Right cardiac atrium (tissue), 5 donors: ENCODE data around the gene SCG5. TPM values are rescaled to one million over a fixed set of nuclear protein-coding genes. Genes with fewer than 3 reads are reported as not detected.
A peak's percentile ranks its signal among the peaks of the same experiment; 100 is the strongest.
"Not testable (repeated sequence)": the region's sequence is repeated elsewhere in the genome, so short reads cannot be mapped to it uniquely, and the experiment has no call there.

Source experiments
- ATAC-seq, 2 donors: fragments of 200-7000 bp; cut with Tn5 transposase; one replicate each; pipeline versions ENCODE4 v1.8.0 to v1.9.1; 2020; ENCODE audit warnings: moderate library complexity in 2 of 2, mild to moderate bottlenecking in 1 of 2
- DNase-seq, 3 donors: peaks; one replicate each; pipeline ENCODE4 v3.0.0-alpha.2; 2020
- H3K27ac ChIP-seq: one replicate; pipeline ENCODE4 v1.5.1; 2013; ENCODE audit warnings: mild to moderate bottlenecking, low read length, control low read depth, moderate library complexity
- H3K27me3 ChIP-seq: one replicate; pipeline ENCODE4 v1.6.1; 2013; ENCODE audit not compliant: control insufficient read depth, insufficient read depth
- H3K4me1 ChIP-seq: one replicate; pipeline ENCODE4 v1.6.1; 2013; ENCODE audit warnings: low read length; ENCODE audit not compliant: control insufficient read depth, insufficient read depth
- H3K4me3 ChIP-seq: one replicate; pipeline ENCODE4 v1.5.1; 2013; ENCODE audit warnings: low read length, control low read depth
- H3K9me3 ChIP-seq: one replicate; pipeline ENCODE4 v1.6.1; 2013; ENCODE audit warnings: low read length; ENCODE audit not compliant: control insufficient read depth
- WGBS: extraction: QIAGEN DNeasy Blood & Tissue Kit; methylation state at CpG from one replicate; pipeline ENCODE4 v1.1.7; 2013; 5-methylcytosine and 5-hydroxymethylcytosine counted together
- intact Hi-C, 4 donors: fragments of 100-400 bp; cut with DNase I; formaldehyde crosslinking; loops; one replicate each; pipeline versions ENCODE4 v1.11.0 to v1.14.0; 2022 to 2023
- long read RNA-seq, 4 donors: library from polyadenylated mRNA; unstranded; transcript quantifications; one replicate each; pipeline ENCODE4 v2.0.0, GENCODE V29; 2020 to 2021
- polyA plus RNA-seq: library from polyadenylated mRNA; stranded (reverse); fragments of 200-250 nt; gene quantifications from one replicate; pipeline ENCODE4 v1.2.3, GENCODE V29; 2013
- total RNA-seq, 4 donors: library from RNA; stranded (reverse); fragmentation: NEBNext Ultra II Directional; extraction: Animal tissue kit (Norgen Biotek cat#: 25700); gene quantifications; one replicate each; pipeline ENCODE4 v1.2.1, GENCODE V29; 2021
- donor health status: healthy with polysubstance abuse.
- donor health status: DM: no; HTN: yes; CAD: no.
- donor health status: DM: no; HTN: no; CAD: no.
- donor health status: DM: no; HTN: yes; CAD: no; lungs with severe emphysema.
- donor health status: DM: yes; HTN: yes; CAD: no.

SCG5 gene, protein sequence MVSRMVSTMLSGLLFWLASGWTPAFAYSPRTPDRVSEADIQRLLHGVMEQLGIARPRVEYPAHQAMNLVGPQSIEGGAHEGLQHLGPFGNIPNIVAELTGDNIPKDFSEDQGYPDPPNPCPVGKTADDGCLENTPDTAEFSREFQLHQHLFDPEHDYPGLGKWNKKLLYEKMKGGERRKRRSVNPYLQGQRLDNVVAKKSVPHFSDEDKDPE
- total RNA-seq, result under 1 TPM in 3 of 4 donors, not detected in 1; 0.37 to 0.68 (median 0.47) TPM
- 0.48 TPM for polyA plus RNA-seq
- long read RNA-seq, donor 1, result 0 reads
- long read RNA-seq, donor 2, result 0 reads
- long read RNA-seq, donor 3, result 0 reads
- long read RNA-seq, donor 4, result 0 reads

DNA sequence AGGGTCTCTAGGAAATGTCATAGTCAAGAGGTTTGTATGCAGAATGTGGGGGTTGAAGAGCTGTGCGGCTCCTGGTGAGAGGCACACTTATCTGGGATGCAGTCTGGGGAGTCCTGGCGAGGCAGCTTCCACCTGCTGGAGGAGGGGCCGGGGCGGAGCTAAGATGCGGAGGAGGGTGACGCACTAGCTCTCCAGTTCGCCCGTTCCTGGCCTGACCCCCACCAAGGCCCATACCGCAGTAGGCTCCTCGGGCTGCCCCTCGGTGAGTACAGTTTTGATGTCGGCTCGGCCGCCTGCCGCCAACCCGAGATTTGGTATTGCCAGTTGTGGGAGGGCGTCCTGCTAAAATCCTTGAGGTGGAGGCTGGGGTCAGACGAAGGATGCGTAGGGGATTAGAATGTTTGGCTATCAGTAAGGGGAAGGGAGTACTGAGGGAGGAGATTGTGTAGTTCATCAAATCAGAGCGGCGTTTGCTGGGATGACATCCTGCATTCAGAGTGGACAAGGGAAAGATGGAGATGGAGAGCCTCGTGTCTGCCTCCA lies at the start of gene SCG5:
SCG5 (plus strand) TSS at position 194 of the 543 bp plus-strand sequence. CDS start 1,883 bp downstream, outside the sequence.
- ATAC-seq (peak; percentile 43 to 59), DNase-seq (peak in 2 of 3 donors; percentile 40 to 59)
- intact Hi-C loops, result no loop called here
- WGBS, result 7% methylated on average over 22 of the region's 22 CpGs
- no peak within 1 kb of the TSS for H3K27ac ChIP-seq
- no peaks in the 10 kb centered on the region for H3K4me1 ChIP-seq
- no peak within 1 kb of the TSS for H3K4me3 ChIP-seq
- H3K9me3 ChIP-seq, result no peaks in the 10 kb centered on the region
- H3K27me3 ChIP-seq, result no peaks in the 10 kb centered on the region

DNA sequence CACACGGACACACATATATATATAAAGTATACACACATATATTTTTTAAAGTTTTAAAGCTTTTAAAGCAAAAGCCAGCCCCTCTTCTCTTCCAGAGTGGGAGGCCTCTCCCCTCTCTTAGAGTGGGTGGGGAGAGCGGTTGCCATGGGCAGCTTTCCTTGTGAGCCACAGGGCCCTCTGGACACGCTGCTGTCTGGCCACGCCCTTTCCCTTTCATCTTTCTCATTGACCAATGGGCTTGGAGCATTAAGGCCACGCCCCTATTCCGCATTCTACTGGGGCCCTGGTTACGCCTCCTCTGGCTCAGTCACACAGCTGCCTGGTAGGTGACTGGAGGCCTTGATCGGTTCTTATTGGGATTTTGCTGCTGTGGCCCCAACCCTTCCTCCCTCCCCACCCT lies 48.4 kb upstream of the SCG5 start, which contains the start of gene GOLGA8N:
GOLGA8N (plus strand) TSS at position 306 of the 400 bp plus-strand sequence.
- DNase-seq, result peak in 1 of 3 donors; percentile 20

DNA sequence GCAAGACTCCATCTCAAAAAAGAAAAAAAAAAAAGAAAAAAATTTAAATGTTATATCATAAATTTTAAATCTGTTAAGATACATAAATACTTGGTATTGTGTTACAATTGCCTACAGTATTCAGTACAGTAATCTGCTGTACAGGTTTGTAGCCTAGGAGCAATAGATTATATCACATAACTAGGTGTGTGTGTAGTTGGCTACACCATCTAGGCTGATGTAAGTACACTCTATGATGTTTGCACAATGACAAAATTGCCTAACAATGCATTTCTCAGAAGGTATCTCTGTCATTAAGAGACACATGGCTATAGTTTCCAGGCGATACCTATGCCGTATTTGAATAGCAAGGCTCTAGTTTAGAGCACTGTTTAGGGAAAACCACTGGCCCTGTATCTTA lies 32.0 kb upstream of the SCG5 start:
- WGBS, result 96% methylated on average over 2 of the region's 2 CpGs
- ATAC-seq, DNase-seq, H3K27me3 ChIP-seq, H3K9me3 ChIP-seq, H3K4me3 ChIP-seq, H3K27ac ChIP-seq, intact Hi-C loops, H3K4me1 ChIP-seq: not testable (repeated sequence)

More for the DNA sequence above, 48.4 kb upstream of the SCG5 start, which contains the start of gene GOLGA8N:
- H3K27me3 ChIP-seq, intact Hi-C loops, H3K9me3 ChIP-seq, H3K4me3 ChIP-seq, ATAC-seq, H3K27ac ChIP-seq, H3K4me1 ChIP-seq: not testable (repeated sequence)
- 88% methylated on average over 6 of the region's 8 CpGs for WGBS

DNA sequence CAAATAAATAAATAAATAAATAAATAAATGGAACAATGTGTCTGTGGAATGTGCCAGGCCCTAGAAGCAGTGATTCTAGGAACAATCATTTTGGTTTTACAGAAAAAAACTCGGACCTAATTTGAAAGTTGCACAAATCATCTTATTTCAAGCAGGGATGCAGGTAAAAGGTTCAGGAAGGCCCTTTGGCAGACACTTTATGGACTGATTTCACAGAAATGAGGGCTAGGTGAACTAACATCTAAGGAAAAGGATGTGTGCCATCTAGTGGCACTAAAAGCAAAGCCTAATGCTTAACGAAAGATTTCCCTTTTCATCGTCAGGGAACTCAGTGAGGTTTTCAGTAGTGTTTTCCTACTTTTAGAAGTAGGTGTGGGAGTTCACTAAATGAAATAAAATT lies 30.8 kb upstream of the SCG5 start:
- DNase-seq, result peak in 1 of 3 donors; percentile 7
- H3K4me1 ChIP-seq, H3K9me3 ChIP-seq, H3K27ac ChIP-seq, intact Hi-C loops, ATAC-seq, H3K27me3 ChIP-seq, H3K4me3 ChIP-seq: not testable (repeated sequence)
- WGBS, result 9% methylated on average over 2 of the region's 3 CpGs

DNA sequence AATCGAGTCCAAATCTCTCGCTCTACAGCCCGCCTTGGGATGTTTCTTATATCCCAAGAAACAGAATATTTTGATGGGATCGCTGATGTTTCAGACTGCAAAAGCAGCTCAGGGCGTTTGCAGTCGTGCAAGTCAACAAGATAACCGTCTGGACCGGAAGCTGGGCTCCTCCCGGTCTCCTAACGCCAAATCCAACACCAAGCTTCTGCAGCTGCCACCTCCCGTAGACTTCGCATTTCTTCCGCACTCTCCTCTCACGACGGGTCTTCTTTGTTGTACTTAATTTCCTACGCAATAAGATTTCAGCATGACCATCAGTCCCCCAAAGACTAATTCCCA lies 26.8 kb upstream of the SCG5 start:
- DNase-seq, result peak; percentile 62 to 82 (median 79)

DNA sequence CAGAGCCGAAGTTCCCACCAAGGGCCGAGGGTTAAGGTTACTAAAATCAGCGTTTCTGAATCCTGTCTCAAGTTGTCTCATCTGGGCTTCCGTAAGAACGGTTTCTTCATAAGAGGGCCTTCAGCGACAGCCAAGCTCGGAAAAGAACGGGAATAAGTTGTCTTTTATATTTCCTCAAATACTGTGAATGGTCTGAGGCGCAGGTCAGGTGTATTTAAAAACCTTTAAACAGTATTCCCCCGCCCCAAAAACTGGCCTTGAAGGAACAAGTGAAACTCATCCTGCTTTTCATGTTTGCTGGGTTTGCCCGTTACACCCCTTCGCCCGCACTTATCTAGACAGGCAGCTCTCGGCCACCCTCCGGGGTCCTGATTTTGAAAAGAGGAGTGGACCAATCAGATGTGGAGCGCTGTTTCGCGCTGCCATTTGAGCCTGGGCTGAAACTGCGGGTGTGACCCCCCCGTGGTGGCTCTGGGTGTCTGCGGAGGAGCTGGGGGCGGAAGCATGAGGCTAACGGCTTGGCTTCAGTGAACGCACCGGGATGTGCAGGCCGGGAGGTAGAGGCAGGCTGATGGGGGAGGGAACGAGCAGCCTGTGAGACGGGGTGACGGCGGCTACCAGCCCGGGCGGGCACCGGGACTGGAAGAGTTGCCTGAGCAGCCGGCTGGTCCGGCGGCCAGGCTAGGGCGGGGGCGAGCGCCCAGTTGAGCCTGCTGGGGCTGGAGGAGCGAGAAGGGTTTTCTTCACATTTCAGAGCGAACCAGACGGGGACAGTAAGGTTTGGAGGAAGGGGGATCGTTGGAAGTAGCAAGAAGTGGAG lies 26.2 kb upstream of the SCG5 start, which contains the start of gene ARHGAP11A:
ARHGAP11A (plus strand) TSS at position 454 of the 820 bp plus-strand sequence. CDS start 708 bp downstream, outside the sequence.
- Histone ChIP-seq H3K4me3 (peak within 1 kb of the TSS; percentile 82), H3K27ac (peak within 1 kb of the TSS; percentile 97)
- H3K4me1 ChIP-seq, H3K9me3 ChIP-seq, intact Hi-C loops, H3K27me3 ChIP-seq: not testable (repeated sequence)
- WGBS, result under 1% methylated on average over 33 of the region's 43 CpGs
- peak; percentile 94 to 96 for ATAC-seq
- DNase-seq, result peak; percentile 75 to 92 (median 91)

More for the DNA sequence above, 26.8 kb upstream of the SCG5 start:
- ATAC-seq, result peak; percentile 86 to 90
- peak overlapping the region; percentile 82 for H3K4me3 ChIP-seq
- intact Hi-C loops, H3K4me1 ChIP-seq, H3K27me3 ChIP-seq, H3K9me3 ChIP-seq: not testable (repeated sequence)
- H3K27ac ChIP-seq, result peak overlapping the region; percentile 97
- WGBS, result under 1% methylated on average over 11 of the region's 16 CpGs

DNA sequence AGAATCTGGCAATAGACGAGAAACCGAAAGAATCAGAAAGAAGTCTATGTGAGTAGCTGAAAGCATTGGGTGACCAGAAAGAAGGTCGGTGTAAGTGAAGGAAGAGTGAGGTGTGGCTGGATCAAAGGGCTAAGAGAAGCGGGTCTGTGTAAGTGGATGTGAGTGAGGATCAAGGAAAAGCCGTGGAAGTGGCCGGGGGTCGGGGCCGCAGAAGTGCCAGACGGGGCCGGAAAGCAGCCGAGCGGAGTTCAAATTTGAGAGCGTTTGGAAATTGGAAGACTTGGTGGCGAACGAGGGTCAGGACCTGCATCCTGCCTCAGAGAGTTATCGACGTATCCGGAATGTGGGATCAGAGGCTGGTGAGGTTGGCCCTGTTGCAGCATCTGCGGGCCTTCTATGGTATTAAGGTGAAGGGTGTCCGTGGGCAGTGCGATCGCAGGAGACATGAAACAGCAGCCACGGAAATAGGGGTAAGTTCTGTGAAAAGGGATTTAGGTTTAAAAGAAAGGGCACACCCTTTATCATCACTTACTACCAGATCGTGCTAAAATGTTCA lies 25.6 kb upstream of the SCG5 start:
- H3K4me1 ChIP-seq, H3K27me3 ChIP-seq, H3K9me3 ChIP-seq, H3K27ac ChIP-seq, ATAC-seq, intact Hi-C loops: not testable (repeated sequence)
- peak overlapping the region; percentile 52 for H3K4me3 ChIP-seq
- peak in 1 of 3 donors; percentile 5 for DNase-seq
- WGBS, result under 1% methylated on average over 17 of the region's 24 CpGs

DNA sequence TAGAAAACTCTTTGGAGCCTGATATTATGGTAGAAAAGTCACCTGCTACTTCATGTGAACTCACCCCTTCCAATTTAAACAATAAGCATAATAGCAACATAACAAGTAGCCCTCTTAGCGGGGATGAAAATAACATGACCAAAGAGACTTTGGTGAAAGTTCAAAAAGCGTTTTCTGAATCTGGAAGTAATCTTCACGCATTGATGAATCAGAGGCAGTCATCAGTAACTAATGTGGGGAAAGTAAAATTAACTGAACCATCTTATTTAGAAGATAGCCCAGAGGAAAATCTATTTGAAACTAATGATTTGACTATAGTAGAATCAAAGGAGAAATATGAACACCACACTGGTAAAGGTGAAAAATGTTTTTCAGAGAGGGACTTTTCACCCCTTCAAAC lies 5.1 kb upstream of the SCG5 start:
- ATAC-seq (no peak), DNase-seq (no peak)
- H3K27ac ChIP-seq, result no peak overlapping the region
- H3K9me3 ChIP-seq, result no peaks in the 10 kb centered on the region
- intact Hi-C loops, result no loop called here
- H3K27me3 ChIP-seq, result no peaks in the 10 kb centered on the region
- H3K4me1 ChIP-seq, result no peaks in the 10 kb centered on the region
- WGBS, result 96% methylated on average over 3 of the region's 3 CpGs
- H3K4me3 ChIP-seq, result no peak overlapping the region

DNA sequence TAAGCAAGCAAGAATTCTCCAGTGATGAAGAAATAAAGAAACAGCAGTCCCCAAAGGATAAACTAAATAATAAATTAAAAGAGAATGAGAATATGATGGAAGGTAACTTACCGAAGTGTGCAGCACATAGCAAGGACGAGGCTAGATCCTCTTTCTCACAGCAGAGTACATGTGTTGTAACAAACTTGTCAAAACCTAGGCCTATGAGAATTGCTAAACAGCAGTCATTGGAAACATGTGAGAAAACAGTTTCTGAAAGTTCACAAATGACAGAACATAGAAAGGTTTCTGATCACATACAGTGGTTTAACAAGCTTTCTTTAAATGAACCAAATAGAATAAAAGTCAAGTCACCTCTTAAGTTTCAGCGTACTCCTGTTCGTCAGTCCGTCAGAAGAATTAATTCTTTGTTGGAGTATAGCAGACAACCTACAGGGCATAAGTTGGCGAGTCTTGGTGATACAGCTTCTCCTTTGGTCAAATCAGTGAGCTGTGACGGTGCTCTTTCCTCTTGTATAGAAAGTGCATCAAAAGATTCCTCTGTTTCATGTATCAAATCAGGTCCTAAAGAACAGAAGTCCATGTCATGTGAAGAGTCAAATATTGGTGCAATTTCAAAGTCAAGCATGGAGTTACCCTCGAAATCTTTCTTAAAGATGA lies 4.5 kb upstream of the SCG5 start:
- H3K27me3 ChIP-seq, result no peaks in the 10 kb centered on the region
- no peak for ATAC-seq
- no peaks in the 10 kb centered on the region for H3K9me3 ChIP-seq
- H3K27ac ChIP-seq, result no peak overlapping the region
- intact Hi-C loops, result no loop called here
- no peak for DNase-seq
- H3K4me3 ChIP-seq, result no peak overlapping the region
- H3K4me1 ChIP-seq, result no peaks in the 10 kb centered on the region
- 96% methylated on average over 8 of the region's 8 CpGs for WGBS

DNA sequence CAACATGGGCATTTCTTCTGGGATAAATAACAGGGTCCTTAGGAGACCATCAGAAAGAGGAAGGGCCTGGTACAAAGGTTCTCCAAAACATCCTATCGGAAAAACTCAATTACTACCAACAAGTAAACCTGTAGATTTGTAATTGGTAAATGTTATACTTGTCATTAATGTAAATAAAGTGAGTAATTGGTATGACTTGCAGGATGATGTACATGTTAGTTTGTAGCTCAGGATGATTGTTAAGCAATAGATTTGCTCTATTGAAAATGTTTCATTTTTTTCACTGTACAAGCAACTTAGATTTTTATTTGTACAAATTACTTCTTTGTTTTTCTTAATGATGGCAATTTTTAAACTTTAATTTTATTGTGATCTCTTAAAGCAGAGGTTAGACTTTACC lies 3.8 kb upstream of the SCG5 start:
- 98% methylated on average over 1 of the region's 1 CpG for WGBS
- intact Hi-C loops, result no loop called here
- no peak for DNase-seq
- no peak overlapping the region for H3K27ac ChIP-seq
- H3K4me3 ChIP-seq, result no peak overlapping the region
- H3K27me3 ChIP-seq, result no peaks in the 10 kb centered on the region
- no peak for ATAC-seq
- no peaks in the 10 kb centered on the region for H3K9me3 ChIP-seq
- H3K4me1 ChIP-seq, result no peaks in the 10 kb centered on the region
